ENCODE data around the gene RNF166. TPM values are rescaled to one million over a fixed set of nuclear protein-coding genes. Genes with fewer than 3 reads are reported as not detected.

The RNF166 gene
- total RNA-seq, 1 experiment from 2014 or later, result 26.5 TPM

GRCh38 chr16:88718178-88718577, 12.0 kb upstream of the RNF166 start:
- Histone ChIP-seq H3K27ac (ENCODE audit: insufficient read length, low read depth, low read length) (no peak overlapping the region), H3K14ac (ENCODE audit: insufficient read depth, low read length) (no peak overlapping the region), H2BK120ac (ENCODE audit: low read depth, low read length, poor library complexity, severe bottlenecking) (no peak overlapping the region), H3K9me3 (ENCODE audit: control insufficient read depth, low read depth, low read length) (no peaks in the 10 kb centered on the region), H3K4me2 (ENCODE audit: insufficient read depth, insufficient read length, low read length) (no peak overlapping the region), H2AK5ac (ENCODE audit: insufficient read length, low read length) (no peak overlapping the region), H3K9ac (ENCODE audit: extremely low read depth, insufficient read length, low read length) (no peak overlapping the region), H3K27me3 (ENCODE audit: insufficient read depth, low read length) (no peaks in the 10 kb centered on the region), H2BK12ac (ENCODE audit: insufficient read length, low read depth, low read length) (no peak overlapping the region), H3K23me2 (ENCODE audit: insufficient read length, low read depth, low read length, poor library complexity, severe bottlenecking) (no peaks in the 10 kb centered on the region), H3T11ph (ENCODE audit: low read length) (no peak overlapping the region), H3K18ac (ENCODE audit: insufficient read length, low read depth, low read length) (no peak overlapping the region), H4K91ac (ENCODE audit: insufficient read length, low read depth, low read length) (no peak overlapping the region), H3K4ac (ENCODE audit: low read depth, low read length) (no peak overlapping the region), H3K79me2 (ENCODE audit: insufficient read depth, low read length) (no peaks in the 10 kb centered on the region), H4K5ac (ENCODE audit: insufficient read length, low read depth, low read length) (no peak overlapping the region), H4K8ac (replicated peaks; ENCODE audit: insufficient read length, low read depth, low read length) (no peak overlapping the region), H3K56ac (ENCODE audit: insufficient read length, low read depth, low read length) (no peak overlapping the region), H2BK15ac (ENCODE audit: low read depth, low read length) (no peak overlapping the region), H3K23ac (ENCODE audit: insufficient read length, low read depth, low read length) (no peak overlapping the region), H3K79me1 (ENCODE audit: insufficient read depth, low read depth, low read length, poor library complexity, severe bottlenecking) (no peaks in the 10 kb centered on the region), H3K4me1 (ENCODE audit: insufficient read depth, low read length) (no peaks in the 10 kb centered on the region), H2AFZ (ENCODE audit: low read length) (no peak overlapping the region), H4K20me1 (ENCODE audit: control insufficient read depth, insufficient read depth, insufficient read length) (no peaks in the 10 kb centered on the region), H2BK5ac (ENCODE audit: insufficient read length, low read length) (no peak overlapping the region), H2BK20ac (ENCODE audit: low read depth, low read length, poor library complexity, severe bottlenecking) (no peak overlapping the region)
- peaks cover 12 to 43% (median 40%) of the 10 kb centered on the region in 3 experiments; a peak in 6 of 7 replicates for H3K36me3 Mint-ChIP-seq (ENCODE audit: insufficient read depth in 1 of 3, low read depth in 3 of 3)
- no peaks in the 10 kb centered on the region for H3K4me1 Mint-ChIP-seq
- H3K9me3 Mint-ChIP-seq, result no peaks in the 10 kb centered on the region
- no peaks in the 10 kb centered on the region for H3K27me3 Mint-ChIP-seq (ENCODE audit: low read depth)
- TF ChIP-seq CTCF (conservative IDR thresholded peaks at IDR 0.05), result no peak
- no CpG with 5 or more reads among the region's 11 CpGs for WGBS (ENCODE audit: extremely low coverage, insufficient read length, low lambda C conversion rate)
- H3K27ac Mint-ChIP-seq, result no peak overlapping the region
- no peak overlapping the region for H3K4me3 Mint-ChIP-seq
- DNase-seq, result no peak

All from H9 (cell line).